SU-DHL-6 (cell line): ENCODE data around the gene BIK.

ENCODE experiments used
- EZH2phosphoT487 ChIP-seq: fragments of 200-600 bp; sonication (generic), shearing (Covaris generic); conservative IDR thresholded peaks from 2 replicates; pipeline ENCODE4 v1.6.1; 2018; ENCODE audit warnings: mild to moderate bottlenecking, antibody characterized with exemption, low read length, moderate library complexity, mixed read lengths
- TF ChIP-seq, protein P1 (sequence below): fragments of 200-600 bp; sonication (generic); IDR thresholded peaks from one replicate; pipeline ENCODE4 v1.5.1; 2017; ENCODE audit warnings: antibody characterized with exemption, mild to moderate bottlenecking, low read length, moderate library complexity; ENCODE audit not compliant: insufficient read depth, poor library complexity, severe bottlenecking

- TF ChIP-seq EZH2phosphoT487: no peak
- TF ChIP-seq, protein P1, sequence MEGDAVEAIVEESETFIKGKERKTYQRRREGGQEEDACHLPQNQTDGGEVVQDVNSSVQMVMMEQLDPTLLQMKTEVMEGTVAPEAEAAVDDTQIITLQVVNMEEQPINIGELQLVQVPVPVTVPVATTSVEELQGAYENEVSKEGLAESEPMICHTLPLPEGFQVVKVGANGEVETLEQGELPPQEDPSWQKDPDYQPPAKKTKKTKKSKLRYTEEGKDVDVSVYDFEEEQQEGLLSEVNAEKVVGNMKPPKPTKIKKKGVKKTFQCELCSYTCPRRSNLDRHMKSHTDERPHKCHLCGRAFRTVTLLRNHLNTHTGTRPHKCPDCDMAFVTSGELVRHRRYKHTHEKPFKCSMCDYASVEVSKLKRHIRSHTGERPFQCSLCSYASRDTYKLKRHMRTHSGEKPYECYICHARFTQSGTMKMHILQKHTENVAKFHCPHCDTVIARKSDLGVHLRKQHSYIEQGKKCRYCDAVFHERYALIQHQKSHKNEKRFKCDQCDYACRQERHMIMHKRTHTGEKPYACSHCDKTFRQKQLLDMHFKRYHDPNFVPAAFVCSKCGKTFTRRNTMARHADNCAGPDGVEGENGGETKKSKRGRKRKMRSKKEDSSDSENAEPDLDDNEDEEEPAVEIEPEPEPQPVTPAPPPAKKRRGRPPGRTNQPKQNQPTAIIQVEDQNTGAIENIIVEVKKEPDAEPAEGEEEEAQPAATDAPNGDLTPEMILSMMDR: no peak
Measured at GRCh38 chr22:43088984-43089717, 21.4 kb upstream of the BIK start, which contains the start of gene TTLL1.
